ENCODE results near the gene UBTD1.
"Not testable (repeated sequence)": the region's sequence is repeated elsewhere in the genome, so short reads cannot be mapped to it uniquely, and the experiment has no call there.

The UBTD1 gene

DNA sequence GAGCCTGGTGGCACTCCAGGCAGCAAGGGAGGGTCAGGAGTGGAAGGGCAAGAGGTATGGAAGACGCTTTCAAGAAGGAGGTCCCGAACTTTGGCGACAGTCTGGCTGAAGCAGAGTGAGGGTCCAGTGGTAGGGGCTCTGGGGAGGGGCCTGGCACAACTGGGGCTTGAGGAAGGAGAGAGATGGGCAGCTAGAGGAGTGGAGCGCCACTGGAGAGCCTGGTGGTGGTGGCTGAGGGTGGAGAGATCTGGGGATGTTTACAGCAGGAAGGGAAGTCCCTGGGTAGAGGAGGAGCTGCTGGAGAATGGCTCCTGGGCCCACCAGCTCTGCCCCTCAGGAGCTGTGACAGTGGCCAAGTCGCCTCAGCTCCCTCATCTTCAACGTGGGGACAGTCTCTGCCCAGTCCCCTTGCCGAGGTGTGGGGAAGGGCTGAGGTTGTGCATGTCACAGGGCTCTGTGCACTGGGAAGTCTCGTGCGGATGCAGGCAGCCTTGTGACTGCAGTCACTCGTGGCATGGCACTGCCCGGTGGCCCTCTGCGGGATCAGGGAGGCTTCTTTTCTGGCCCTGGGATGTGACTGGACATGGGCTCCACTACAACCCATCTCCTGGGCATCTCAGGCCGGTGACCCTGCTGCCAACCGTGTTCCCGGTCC, 18.5 kb downstream of the UBTD1 start:
- DNase-seq: no peak

- DNase-seq: no peak
These were observed 19.1 kb downstream of the UBTD1 start for GRCh38 chr10:97517778-97518300.

DNA sequence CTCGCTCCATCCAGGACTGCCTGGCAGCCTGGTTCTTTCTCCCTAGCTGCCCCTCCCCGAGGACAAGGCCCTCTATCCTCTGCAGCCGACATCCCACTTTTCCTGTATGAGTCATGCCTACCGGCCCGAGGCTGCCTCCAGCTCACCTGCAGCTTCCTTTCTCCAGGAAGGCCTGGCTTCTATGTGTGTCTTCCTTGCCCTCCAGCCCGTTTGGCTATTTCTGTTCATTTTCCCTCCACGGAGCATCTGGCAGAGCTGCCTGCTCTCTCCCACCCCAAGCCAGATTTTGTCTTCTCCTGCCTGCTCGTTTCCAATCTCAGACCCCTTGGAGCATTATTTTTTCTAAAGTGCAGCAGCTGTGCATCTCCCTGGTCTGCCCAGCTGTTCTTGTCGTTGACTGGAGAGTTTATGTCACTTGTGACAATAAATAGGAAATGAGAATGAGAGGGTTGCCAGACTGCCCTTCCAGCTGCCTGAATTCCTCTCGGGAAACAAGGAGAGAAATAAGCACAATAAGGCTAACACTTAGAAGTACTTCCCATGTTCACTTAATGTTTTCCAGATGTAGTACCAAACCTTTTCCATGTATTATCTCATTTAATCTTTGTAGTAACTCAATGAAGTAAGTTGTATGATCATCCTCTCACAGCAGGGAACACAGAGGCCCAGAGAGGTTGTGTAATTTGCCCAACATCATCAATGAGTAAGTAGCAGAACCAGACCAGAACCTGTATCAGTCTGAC, 19.7 kb downstream of the UBTD1 start:
- DNase-seq: peak; percentile 36

GRCh38 chr10:97519342-97519741, 20.6 kb downstream of the UBTD1 start:
- no peak for DNase-seq

DNA sequence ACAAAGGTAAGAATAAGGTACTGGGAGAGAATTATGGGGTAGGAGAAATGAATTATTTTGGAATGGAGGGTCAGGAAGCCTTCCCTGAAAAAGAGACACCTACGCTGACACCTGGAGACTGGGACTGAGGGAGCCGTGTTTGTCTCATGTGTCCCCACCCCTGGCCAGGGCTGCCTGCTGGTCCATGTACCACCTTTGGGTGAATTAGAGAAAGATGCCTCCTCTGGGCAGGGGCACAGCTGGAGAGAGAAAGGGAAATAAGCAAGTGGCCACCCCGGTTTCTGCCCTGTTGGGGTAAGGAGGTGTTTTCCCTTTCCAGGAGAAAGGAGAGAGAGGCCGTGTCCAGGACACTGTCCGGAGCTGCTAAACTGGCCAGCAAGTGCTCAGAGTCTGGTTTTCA, 21.8 kb downstream of the UBTD1 start:
- DNase-seq: no peak

- peak; percentile 26 for DNase-seq
These were observed 22.4 kb downstream of the UBTD1 start for GRCh38 chr10:97520978-97521761.

GRCh38 chr10:97522071-97522470, 23.3 kb downstream of the UBTD1 start:
- DNase-seq: no peak

DNA sequence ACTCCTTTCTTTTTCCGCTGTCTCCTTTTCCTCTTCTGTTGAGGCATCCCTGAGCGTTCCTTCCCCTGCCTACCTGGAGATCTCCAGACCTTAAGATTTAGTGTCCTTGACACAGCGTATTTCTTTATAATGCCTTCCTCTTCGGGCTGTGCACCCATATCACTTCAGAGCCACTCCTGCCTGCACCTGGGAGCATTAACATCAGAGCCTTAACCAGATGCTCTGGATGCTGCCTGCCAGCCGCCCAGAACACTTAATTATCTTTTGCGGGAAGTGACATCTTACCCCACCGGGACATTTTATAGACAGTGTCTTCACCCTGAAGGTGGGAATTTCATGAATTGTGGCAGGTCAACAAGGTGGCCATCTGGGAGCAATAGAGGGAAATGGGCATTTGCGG, 24.2 kb downstream of the UBTD1 start:
- no peak for DNase-seq

- DNase-seq: no peak
These were observed 26.4 kb downstream of the UBTD1 start for GRCh38 chr10:97525086-97525485.

DNA sequence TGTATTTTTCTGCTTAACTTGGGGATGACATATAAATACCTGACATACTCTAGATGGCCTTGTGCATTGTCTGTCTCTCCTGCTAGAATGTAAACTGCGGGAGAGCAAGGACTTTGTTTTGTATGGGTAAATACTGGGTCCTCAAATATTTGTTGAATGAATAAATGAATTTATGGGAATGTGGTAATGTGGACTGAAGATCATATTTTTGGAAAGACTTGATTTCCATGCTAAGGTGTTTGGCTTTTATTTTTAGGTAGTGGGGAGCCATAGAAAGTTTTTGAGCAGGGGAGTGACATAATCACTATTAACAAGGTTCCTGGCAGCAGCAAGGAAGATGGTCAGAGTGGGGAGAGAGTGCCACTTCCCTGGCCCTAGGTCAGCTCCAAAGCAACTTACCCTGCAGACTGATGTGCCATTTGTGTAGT, 27.0 kb downstream of the UBTD1 start:
- no peak for DNase-seq

DNA sequence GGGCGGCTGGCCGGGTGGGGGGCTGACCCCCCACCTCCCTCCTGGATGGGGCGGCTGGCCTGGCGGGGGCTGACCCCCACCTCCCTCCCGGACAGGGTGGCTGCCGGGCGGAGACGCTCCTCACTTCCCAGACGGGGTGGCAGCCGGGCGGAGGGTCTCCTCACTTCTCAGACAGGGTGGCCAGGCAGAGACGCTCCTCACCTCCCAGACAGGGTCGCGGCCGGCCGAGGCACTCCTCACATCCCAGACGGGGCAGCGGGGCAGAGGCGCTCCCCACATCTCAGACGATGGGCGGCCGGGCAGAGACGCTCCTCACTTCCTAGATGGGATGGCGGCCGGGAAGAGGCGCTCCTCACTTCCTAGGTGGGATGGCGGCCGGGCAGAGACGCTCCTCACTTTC, 30.2 kb downstream of the UBTD1 start:
- DNase-seq: not testable (repeated sequence)

- DNase-seq: peak; percentile 8
These were observed 31.2 kb downstream of the UBTD1 start for GRCh38 chr10:97529685-97530465.

GRCh38 chr10:97531401-97531986, 32.8 kb downstream of the UBTD1 start:
- no peak for DNase-seq

GRCh38 chr10:97532935-97533671, 34.4 kb downstream of the UBTD1 start:
- DNase-seq: no peak

DNA sequence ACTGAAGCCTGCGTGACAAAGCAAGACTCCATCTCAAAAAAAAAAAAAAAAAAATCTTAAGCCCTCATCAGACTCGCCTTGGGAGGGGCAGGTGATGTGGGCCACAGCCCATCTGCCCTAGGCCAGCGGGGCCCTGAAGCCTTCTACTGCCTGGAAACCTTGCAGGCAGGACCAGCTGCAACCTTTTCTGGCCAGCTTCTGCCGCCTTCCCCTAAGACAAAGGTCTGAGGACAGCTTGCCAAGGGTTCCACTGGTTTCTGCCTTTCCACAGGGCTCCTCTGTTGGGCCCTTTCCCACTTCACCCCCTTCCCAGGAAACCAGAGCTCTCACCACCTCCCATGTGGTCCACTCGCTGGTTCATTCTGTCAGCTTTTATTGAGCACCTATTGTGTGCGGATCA, 35.2 kb downstream of the UBTD1 start:
- no peak for DNase-seq

DNA sequence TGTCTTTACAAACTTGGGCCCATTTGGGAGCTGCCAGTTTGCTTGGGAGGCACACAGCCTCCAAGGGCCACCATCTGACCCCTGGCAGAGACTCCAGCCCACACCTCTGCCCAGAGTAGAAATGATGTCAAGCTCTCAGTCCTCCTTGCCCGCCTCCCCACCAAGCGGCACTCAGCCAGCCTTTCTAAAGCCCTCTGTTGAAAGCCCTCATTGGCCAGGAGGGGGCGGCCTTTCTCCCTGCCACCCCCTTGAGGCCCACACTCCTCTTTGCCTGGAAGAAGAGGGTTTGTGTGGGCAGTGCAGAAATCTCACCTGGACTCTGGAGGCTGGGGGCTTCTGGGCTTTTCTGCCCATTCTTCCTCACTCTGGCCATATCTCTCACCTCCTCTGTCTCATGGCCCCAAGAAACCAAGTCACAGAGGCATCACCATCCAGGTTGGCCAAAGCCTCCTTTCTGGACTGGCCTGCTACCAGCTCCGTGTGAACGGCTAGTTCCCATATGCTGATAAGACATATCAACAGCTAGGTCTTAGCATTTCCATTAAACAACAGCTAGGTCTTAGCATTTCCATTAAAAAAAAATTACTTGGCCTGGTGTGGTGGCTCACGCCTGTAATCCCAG, 36.1 kb downstream of the UBTD1 start:
- peak; percentile 33 for DNase-seq

- DNase-seq: no peak
These were observed 38.6 kb downstream of the UBTD1 start for GRCh38 chr10:97537186-97537869.

DNA sequence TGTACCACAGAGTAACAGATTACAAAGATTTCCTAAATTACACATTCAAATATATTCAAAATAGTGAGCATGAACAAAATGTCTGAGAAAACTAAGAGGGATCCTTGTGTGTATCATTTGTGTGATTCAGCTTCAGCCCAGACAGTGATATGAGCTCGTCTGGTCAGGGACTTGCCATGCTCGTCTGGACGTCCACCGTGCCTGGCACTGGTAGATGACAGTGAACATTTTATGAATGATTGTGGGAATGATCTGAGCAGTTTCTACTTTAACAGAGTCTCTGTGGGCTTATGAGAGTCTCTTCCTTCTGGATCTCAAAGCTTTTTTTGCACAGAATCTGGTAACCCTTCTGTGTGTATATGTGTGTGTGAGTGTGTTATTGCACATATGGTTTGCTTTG, 39.7 kb downstream of the UBTD1 start:
- no peak for DNase-seq

DNA sequence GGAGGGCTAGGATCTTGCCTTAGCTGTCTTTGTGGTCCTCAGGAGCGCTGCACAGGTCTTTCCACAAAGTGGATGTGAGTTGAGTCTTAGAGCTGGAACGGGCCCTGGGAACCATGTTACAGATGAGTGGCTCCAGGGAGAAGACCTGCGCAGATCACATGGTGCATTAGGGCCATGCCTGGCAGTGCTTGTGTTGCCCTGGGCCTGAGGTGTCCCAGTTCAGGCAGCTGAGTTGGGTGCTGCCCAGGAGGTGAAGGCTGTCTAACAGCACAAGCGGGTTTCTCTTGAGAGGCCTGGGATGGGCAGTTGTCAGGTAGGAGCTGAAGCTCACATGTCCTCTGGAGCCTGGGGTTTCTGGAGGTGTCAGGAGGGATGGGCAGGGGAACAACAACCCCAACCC, 40.1 kb downstream of the UBTD1 start:
- no peak for DNase-seq

DNA sequence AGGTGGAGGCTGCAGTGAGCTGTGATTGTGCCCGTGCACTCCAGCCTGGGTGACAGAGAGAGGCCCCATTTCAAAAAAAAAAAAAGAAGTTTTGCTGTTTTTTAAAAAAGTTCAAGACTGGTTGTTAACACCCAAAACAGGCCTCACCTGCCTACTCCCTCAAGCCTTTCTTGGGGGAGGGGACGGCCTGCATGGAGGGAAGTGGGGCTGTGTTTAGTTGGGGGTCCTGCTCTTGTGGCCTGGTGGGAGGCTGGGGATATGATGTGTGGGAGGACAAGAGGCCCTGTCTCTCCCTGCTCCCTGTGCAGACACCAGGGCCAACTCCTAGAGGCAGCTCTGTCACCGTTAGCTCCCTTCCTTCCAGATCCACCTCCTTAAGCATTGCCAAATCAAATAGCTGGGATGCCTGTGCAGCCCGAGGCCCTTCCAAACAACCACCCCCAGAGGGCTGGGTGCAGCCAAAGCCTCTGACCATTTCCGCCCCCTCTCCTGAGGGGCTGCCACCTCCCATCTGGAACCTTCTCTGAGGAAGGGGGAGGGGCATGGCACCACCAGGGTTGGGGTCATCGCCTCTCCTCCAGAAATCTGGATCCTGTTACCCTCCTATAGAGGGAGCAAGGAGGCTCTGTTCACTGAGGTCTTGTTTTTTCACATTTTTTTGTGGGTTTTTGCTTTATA, 40.9 kb downstream of the UBTD1 start:
- DNase-seq: no peak
